Stimulated activated CD8-positive, alpha-beta memory T cell treated with anti-CD3 and anti-CD28 coated beads, Interleukin-15, amount 100 ng/mL, for 1 hour (primary cell): ENCODE results near the gene TMEM132D.

Experiments
- DNase-seq: peaks from one replicate; pipeline ENCODE4 v3.0.0-alpha.2; 2020; ENCODE audit warnings: low read depth

The TMEM132D gene

DNA sequence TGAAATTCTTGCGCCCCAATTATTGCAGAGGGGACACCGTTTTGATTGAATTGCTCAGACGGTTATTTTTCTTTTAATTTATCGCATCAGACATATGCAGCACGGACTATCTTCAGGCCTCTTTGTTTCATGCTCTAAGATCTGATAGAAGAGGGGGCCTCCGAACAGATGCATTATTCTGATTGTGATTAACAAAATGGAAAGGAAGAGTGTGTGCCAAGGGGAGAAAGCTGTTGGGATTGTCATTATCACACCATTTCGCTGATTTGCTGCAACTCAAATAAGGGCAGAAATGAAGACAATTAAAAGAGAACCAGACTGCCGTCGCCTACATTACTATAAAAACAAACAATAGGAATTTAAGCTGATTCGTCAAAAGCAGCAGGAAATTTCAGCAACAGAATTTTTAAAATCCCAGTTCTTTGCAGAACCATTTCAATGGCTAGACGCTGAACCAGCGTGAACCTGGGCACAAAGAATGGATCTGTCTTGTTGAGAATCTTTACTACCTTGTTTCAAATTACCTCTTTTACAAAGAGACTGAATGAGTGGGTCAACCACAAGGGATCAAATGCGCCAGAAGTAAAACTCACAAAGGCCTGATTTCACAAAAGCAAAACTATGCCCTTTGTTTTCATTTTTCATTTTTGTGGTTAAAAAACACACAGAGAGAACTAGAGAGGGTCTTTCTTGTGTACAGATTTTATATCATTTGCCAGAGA lies 30.6 kb downstream of the TMEM132D start:
- DNase-seq = no peak

GRCh38 chr12:129871991-129872972 lies 31.5 kb downstream of the TMEM132D start:
- no peak for DNase-seq

DNA sequence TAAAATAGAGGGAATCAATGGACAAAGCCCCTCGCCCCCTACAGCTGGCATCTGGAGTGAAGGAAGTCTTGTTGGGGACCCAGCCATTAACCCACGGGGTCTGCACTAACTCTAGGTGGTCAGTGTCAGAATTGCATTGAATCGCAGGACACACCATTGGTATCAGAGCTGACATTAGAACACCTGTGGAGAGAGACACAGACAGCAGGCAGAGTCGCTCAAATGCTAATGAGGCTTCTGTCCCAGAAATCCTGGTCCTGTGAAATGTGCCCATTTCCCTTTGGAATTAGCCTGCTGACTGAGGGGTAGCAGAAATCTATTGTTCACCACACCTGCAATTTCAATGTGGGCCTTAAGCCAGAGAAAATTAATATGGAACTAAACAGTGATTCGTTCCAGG lies 33.0 kb downstream of the TMEM132D start:
- DNase-seq = no peak

- no peak for DNase-seq
These were observed 33.7 kb downstream of the TMEM132D start for GRCh38 chr12:129870136-129870535.

DNA sequence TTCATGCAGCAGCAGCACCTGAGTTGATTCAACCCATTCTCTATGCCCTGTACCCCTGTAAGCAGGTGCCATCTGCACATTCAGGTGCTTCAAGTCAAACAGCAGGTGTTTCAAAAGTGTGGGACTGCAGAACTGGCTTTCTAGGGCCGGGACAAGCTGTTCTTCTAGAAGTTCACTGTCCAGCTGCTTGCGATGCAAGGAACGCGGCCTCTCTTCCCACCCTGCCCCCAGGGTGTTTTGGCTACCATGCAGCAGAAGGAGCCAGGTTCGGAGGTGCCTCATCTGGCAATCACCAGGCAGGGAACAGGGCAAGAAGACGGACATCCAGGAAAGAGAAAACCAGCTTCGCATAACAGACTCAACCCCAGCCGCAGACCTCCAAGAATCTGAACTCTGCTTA lies 35.2 kb downstream of the TMEM132D start:
- no peak for DNase-seq

DNA sequence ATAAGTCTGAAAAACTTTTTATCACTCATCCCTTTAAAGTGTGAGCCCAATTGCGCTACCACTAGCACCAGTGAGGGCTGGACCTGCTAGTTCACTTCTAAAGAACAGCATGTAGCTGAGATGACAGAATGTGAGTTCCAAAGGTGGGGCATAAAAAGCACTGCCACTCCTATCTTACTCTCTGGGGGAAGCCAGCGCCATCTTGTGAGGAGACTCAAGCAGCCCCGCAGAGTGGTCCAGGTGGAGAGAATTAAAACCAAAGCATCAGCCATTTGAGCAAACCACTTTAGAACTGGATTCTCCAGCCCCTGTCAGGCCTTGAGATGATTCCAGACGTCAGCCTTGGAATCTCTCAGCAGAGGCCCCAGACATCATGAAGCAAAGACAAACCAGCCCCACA lies 39.9 kb downstream of the TMEM132D start:
- no peak for DNase-seq

GRCh38 chr12:129862561-129863175 lies 41.2 kb downstream of the TMEM132D start:
- DNase-seq = no peak

DNA sequence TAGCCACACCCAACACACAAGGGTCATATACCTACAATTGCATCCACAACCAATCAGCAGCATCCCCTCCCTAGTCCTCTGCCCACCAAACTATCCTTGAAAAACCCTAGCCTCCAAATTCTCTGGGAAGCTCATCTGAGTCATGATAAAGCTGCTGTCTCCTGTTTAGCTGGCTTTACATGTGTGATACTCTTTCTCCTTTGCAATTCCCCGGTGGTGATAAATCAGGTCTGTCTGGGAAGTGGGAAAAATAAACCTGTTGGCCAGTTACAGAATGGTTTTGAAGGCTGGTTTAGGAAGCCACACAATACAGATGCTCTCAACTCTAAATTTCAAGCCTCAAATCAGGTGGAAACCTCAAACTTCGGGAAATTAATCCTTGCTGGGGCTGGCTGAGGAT lies 41.9 kb downstream of the TMEM132D start:
- no peak for DNase-seq

DNA sequence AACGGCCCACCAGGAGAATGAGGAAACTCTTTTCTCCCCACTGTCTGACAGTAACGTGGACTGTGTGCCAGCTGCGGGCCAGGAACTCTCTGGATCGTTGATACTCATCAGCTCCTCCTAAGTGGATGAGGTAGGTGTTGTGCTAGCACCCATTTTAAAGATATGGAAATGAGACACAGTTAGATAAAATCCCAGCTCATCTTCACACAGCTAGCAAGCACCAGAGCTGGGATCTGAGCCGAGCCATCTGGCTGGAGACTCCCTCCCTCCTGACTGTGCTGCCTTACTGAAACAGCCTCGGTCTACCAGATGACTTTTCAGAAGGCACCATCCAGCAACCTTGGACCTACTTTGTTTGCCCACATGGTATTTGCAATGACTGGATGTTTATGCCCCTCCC lies 49.2 kb downstream of the TMEM132D start:
- DNase-seq = no peak

- no peak for DNase-seq
These were observed 52.5 kb downstream of the TMEM132D start for GRCh38 chr12:129851296-129851695.

GRCh38 chr12:129848876-129849275 lies 54.9 kb downstream of the TMEM132D start:
- DNase-seq = no peak

- DNase-seq = no peak
These were observed 56.8 kb downstream of the TMEM132D start for GRCh38 chr12:129847063-129847462.

GRCh38 chr12:129844662-129845220 lies 59.1 kb downstream of the TMEM132D start:
- DNase-seq = no peak

GRCh38 chr12:129841251-129841650 lies 62.6 kb downstream of the TMEM132D start:
- DNase-seq = no peak

- no peak for DNase-seq
These were observed 63.5 kb downstream of the TMEM132D start for GRCh38 chr12:129840145-129840884.

GRCh38 chr12:129839679-129840078 lies 64.1 kb downstream of the TMEM132D start:
- no peak for DNase-seq

GRCh38 chr12:129831294-129831693 lies 72.5 kb downstream of the TMEM132D start:
- no peak for DNase-seq

GRCh38 chr12:129830796-129831195 lies 73.0 kb downstream of the TMEM132D start:
- DNase-seq = no peak

DNA sequence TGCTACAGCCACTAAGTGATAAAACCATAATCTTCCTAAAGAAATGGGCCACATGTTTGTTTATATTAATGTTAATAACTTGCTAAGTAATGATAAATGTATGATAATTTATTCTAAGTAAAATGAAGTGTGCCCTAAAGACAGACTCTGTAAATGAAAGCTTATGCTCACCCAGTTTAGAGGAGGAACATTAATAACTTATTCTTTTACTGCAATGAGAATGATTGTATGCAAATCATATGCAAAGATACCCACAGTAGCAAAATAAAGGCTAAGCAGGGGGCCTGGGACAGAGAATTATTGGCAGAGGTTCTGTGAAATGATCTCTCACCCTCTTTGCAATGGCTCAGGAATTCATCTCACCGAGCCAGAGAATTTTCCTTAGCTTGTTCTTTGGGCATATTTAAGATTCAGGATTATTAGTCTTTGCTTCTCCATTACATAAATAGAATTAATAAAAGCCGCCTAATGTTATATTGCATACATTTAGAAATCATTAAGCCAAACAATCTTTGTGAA lies 75.9 kb downstream of the TMEM132D start:
- no peak for DNase-seq

DNA sequence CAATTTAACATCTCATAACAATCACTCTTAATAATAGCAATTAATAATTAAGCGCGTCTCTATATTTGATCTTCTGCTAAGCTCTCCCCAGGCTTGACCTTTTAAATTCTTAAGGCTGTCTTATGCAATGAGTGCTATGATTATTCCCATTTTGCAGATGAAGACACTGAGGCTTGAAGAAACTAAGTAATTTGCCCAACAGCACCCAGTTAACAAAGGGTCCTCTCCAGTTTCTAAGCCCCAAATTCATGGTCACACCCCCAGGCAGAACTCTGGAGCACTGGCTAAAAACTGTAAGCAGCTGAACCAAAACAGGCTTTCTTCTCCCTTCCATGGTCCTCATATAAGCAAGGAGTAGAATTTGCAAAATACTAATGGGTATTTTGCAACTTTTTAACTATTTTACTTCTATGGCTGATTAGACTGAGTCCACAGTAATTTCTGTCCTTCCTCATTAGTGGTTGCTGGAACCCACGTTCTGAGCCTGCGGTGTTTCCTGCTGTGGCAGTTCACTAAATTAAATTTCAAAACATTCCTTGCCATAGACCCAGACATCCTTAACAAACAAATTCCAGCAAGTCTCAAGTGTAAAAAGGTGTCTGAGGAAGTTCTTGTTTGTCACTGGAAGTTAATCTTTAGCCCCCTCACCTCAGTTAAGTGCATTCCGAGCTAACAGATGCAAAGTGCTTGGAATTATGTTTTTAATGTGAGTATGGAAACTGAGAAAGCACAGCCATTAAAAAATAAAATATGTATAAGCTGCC lies 76.5 kb downstream of the TMEM132D start:
- no peak for DNase-seq

- no peak for DNase-seq
These were observed 77.6 kb downstream of the TMEM132D start for GRCh38 chr12:129826273-129826672.
